Measurements from ENCODE around the gene CUL1. TPM values are rescaled to one million over a fixed set of nuclear protein-coding genes. Genes with fewer than 3 reads are reported as not detected.

CUL1 gene
- total RNA-seq, 1 donor = 39.8 TPM

DNA sequence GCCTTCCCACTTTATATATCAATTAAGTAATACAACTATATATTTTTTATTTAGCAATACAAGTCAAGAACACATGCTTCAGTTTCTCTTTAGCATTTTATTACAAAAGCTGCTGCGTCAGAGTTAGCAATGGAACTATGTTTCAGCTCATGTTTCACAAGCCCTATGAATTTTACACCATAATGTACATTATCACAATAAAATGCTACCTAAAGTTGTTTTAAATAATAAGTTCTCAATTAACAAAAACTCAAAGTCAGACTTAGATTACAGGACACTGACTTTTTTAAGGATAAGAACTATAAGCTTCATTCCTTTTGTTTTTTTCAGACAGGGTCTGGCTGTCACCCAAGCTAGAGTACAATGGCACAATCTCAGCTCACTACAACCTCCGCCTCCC, 133.1 kb downstream of the CUL1 start:
- Histone ChIP-seq H3K79me2 (ENCODE audit: insufficient read depth, low read length) (peaks cover 19% of the 10 kb centered on the region), H3K36me3 (ENCODE audit: insufficient read depth, low read length) (no peaks in the 10 kb centered on the region)
- DNase-seq (ENCODE audit: insufficient read length, low spot score, missing footprints) = no peak

DNA sequence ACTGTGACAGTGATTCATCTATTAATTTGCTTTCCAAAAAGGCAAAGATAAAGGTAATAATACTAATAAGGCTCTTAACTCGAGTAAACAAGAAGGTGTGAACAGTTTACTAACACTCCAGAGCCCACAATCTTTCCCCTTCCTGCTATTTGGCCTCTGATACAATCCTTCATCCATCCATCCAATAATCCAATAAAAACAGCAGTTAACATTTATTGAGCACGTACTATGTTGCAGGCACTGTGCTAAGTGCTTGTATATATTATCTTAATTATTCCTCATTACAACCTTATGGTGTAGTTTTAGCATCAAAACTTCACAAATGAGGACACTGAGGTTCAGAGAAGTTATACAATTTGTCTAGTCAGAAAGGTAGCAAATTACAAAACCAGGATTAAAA, 135.9 kb downstream of the CUL1 start:
- Histone ChIP-seq H3K9me3 (ENCODE audit: low read depth, low read length) (no peaks in the 10 kb centered on the region), H4K20me1 (ENCODE audit: insufficient read depth, low read length) (no peaks in the 10 kb centered on the region), H2AFZ (ENCODE audit: low read length) (no peak overlapping the region), H3K79me2 (ENCODE audit: insufficient read depth, low read length) (peaks cover 27% of the 10 kb centered on the region), H3K4me3 (ENCODE audit: insufficient read depth, low read length) (no peak overlapping the region), H3K27me3 (ENCODE audit: insufficient read depth, low read length) (no peaks in the 10 kb centered on the region), H3K4me1 (ENCODE audit: insufficient read depth, low read length) (peaks cover under 1% of the 10 kb centered on the region), H3K27ac (ENCODE audit: low read depth, low read length) (no peak overlapping the region), H3K4me2 (ENCODE audit: insufficient read depth, low read length) (no peak overlapping the region), H3K36me3 (ENCODE audit: insufficient read depth, low read length) (no peaks in the 10 kb centered on the region)
- DNase-seq (ENCODE audit: insufficient read length, low spot score, missing footprints) = no peak
- TF ChIP-seq CTCF (IDR thresholded peaks at IDR 0.05; ENCODE audit: extremely low read depth, low read depth, low read length) = no peak

More for the DNA sequence above, 133.1 kb downstream of the CUL1 start:
- Histone ChIP-seq H3K27ac (ENCODE audit: low read depth, low read length) (no peak overlapping the region), H3K27me3 (ENCODE audit: insufficient read depth, low read length) (no peaks in the 10 kb centered on the region), H4K20me1 (ENCODE audit: insufficient read depth, low read length) (no peaks in the 10 kb centered on the region), H3K4me3 (ENCODE audit: insufficient read depth, low read length) (no peak overlapping the region), H3K4me2 (ENCODE audit: insufficient read depth, low read length) (no peak overlapping the region), H2AFZ (ENCODE audit: low read length) (no peak overlapping the region), H3K4me1 (ENCODE audit: insufficient read depth, low read length) (no peaks in the 10 kb centered on the region), H3K9me3 (ENCODE audit: low read depth, low read length) (no peaks in the 10 kb centered on the region)
- TF ChIP-seq CTCF (IDR thresholded peaks at IDR 0.05; ENCODE audit: extremely low read depth, low read depth, low read length) = no peak

GRCh38 chr7:148835854-148836253, 137.2 kb downstream of the CUL1 start:
- Histone ChIP-seq H3K79me2 (ENCODE audit: insufficient read depth, low read length) (peaks cover 30% of the 10 kb centered on the region), H3K4me2 (ENCODE audit: insufficient read depth, low read length) (no peak overlapping the region), H3K4me3 (ENCODE audit: insufficient read depth, low read length) (no peak overlapping the region), H3K27me3 (ENCODE audit: insufficient read depth, low read length) (no peaks in the 10 kb centered on the region), H3K27ac (ENCODE audit: low read depth, low read length) (no peak overlapping the region), H4K20me1 (ENCODE audit: insufficient read depth, low read length) (no peaks in the 10 kb centered on the region), H3K4me1 (ENCODE audit: insufficient read depth, low read length) (peaks cover 6% of the 10 kb centered on the region), H2AFZ (ENCODE audit: low read length) (no peak overlapping the region), H3K9me3 (ENCODE audit: low read depth, low read length) (no peaks in the 10 kb centered on the region), H3K36me3 (ENCODE audit: insufficient read depth, low read length) (no peaks in the 10 kb centered on the region)
- no peak for TF ChIP-seq CTCF (IDR thresholded peaks at IDR 0.05; ENCODE audit: extremely low read depth, low read depth, low read length)
- no peak for DNase-seq (ENCODE audit: insufficient read length, low spot score, missing footprints)

DNA sequence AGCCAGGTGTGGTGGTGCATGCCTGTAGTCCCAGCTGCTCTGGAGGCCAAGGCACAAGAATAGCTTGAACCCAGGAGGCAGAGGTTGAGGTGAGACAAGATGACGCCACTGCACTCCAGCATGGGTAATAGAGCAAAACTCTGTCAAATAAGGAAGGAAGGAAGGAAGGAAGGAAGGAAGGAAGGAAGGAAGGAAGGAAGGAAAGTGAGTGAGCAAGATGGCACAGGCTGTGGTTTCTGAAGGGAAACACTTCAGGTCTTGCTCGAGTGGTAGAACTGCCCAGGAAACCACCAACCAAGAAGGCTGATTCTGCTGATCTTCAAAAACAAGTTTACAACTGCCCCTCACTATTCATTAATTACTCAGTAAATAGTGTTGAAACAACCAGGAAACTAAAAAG, 140.2 kb downstream of the CUL1 start:
- Histone ChIP-seq H3K4me2 (ENCODE audit: insufficient read depth, low read length) (no peak overlapping the region), H3K36me3 (ENCODE audit: insufficient read depth, low read length) (no peaks in the 10 kb centered on the region), H3K4me1 (ENCODE audit: insufficient read depth, low read length) (peaks cover 6% of the 10 kb centered on the region), H3K4me3 (ENCODE audit: insufficient read depth, low read length) (no peak overlapping the region), H4K20me1 (ENCODE audit: insufficient read depth, low read length) (no peaks in the 10 kb centered on the region), H3K9me3 (ENCODE audit: low read depth, low read length) (no peaks in the 10 kb centered on the region), H2AFZ (ENCODE audit: low read length) (no peak overlapping the region), H3K79me2 (ENCODE audit: insufficient read depth, low read length) (peaks cover 34% of the 10 kb centered on the region), H3K27me3 (ENCODE audit: insufficient read depth, low read length) (no peaks in the 10 kb centered on the region), H3K27ac (ENCODE audit: low read depth, low read length) (no peak overlapping the region)
- TF ChIP-seq CTCF (IDR thresholded peaks at IDR 0.05; ENCODE audit: extremely low read depth, low read depth, low read length) = no peak
- DNase-seq (ENCODE audit: insufficient read length, low spot score, missing footprints) = no peak

Measured in osteoblast (primary cell).